ENCODE data around the gene ZNF687. TPM values are rescaled to one million over a fixed set of nuclear protein-coding genes. Genes with fewer than 3 reads are reported as not detected.

ZNF687 gene
- total RNA-seq, 2 donors from 2014 or later: 30.1 to 46.4 TPM

DNA sequence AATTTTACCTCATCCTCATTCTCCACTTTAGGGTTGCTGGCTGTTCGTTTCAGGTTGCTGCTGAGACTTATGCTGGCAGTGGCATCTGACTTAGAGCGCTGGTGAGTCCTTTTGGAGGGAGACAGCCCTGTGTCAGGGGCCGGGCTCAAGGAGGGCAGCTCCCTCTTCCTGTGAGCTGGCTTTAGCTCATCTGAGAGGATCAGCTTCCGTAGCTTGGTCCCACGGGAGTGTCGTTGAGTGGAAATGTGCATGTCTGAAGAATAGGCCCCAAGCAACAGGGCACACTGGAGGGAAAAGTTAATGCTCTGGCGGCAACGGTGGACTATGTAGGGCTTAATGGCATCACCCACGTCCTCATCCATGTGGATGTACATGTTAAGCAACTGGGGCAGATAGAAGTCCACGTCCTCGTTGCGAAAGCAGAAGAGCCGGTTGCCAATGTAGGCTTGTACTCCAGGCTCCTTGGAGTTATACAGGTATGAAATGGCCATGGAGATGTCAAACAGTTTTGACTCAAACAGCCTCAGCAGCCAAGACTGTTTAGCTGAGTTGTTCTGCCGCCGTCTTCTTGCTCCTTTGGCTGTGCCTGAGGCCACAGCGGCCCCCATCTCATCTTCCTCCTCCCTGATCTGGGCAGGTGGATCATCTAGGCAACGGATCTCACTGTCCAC lies 33.6 kb downstream of the ZNF687 start:
- no peak overlapping the region for H3K27ac ChIP-seq
- H3K4me1 ChIP-seq (replicated peaks): no peaks in the 10 kb centered on the region
- H3K36me3 ChIP-seq: no peaks in the 10 kb centered on the region

GRCh38 chr1:151318975-151319374 lies 36.9 kb downstream of the ZNF687 start:
- H3K27ac ChIP-seq: no peak overlapping the region

More for the DNA sequence above, 33.6 kb downstream of the ZNF687 start:
- WGBS: 90% methylated on average over 17 of the region's 17 CpGs
- H3K4me3 ChIP-seq: no peak overlapping the region
- no peaks in the 10 kb centered on the region for H3K9me3 ChIP-seq
- TF ChIP-seq POLR2AphosphoS5 (IDR thresholded peaks at IDR 0.05) (no peak), POLR2A (IDR thresholded peaks at IDR 0.05) (no peak)
- TF ChIP-seq, protein P1, sequence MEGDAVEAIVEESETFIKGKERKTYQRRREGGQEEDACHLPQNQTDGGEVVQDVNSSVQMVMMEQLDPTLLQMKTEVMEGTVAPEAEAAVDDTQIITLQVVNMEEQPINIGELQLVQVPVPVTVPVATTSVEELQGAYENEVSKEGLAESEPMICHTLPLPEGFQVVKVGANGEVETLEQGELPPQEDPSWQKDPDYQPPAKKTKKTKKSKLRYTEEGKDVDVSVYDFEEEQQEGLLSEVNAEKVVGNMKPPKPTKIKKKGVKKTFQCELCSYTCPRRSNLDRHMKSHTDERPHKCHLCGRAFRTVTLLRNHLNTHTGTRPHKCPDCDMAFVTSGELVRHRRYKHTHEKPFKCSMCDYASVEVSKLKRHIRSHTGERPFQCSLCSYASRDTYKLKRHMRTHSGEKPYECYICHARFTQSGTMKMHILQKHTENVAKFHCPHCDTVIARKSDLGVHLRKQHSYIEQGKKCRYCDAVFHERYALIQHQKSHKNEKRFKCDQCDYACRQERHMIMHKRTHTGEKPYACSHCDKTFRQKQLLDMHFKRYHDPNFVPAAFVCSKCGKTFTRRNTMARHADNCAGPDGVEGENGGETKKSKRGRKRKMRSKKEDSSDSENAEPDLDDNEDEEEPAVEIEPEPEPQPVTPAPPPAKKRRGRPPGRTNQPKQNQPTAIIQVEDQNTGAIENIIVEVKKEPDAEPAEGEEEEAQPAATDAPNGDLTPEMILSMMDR (IDR thresholded peaks at IDR 0.05): no peak
- no peak for DNase-seq (ENCODE audit: low spot score)
- H3K27me3 ChIP-seq (replicated peaks; ENCODE audit: insufficient read depth): no peaks in the 10 kb centered on the region
- intact Hi-C loops (cut with DNase I): no loop called here

GRCh38 chr1:151324390-151324930 lies 42.4 kb downstream of the ZNF687 start:
- Histone ChIP-seq H3K36me3 (no peaks in the 10 kb centered on the region), H3K9me3 (no peaks in the 10 kb centered on the region), H3K4me1 (replicated peaks) (peaks cover 9% of the 10 kb centered on the region), H3K4me3 (no peak overlapping the region), H3K27me3 (replicated peaks; ENCODE audit: insufficient read depth) (no peaks in the 10 kb centered on the region), H3K27ac (no peak overlapping the region)
- intact Hi-C loops (cut with DNase I): no loop called here
- 79% methylated on average over 4 of the region's 4 CpGs for WGBS
- TF ChIP-seq, protein P1 (IDR thresholded peaks at IDR 0.05): no peak
- TF ChIP-seq POLR2A (IDR thresholded peaks at IDR 0.05): no peak
- TF ChIP-seq POLR2AphosphoS5 (IDR thresholded peaks at IDR 0.05): no peak
- no peak for DNase-seq (ENCODE audit: low spot score)

More at GRCh38 chr1:151318975-151319374, 36.9 kb downstream of the ZNF687 start:
- Histone ChIP-seq H3K27me3 (replicated peaks; ENCODE audit: insufficient read depth) (no peaks in the 10 kb centered on the region), H3K9me3 (no peaks in the 10 kb centered on the region), H3K36me3 (no peaks in the 10 kb centered on the region), H3K4me1 (replicated peaks) (no peaks in the 10 kb centered on the region), H3K4me3 (no peak overlapping the region)
- WGBS: 70% methylated on average over 3 of the region's 3 CpGs
- DNase-seq (ENCODE audit: low spot score): no peak
- intact Hi-C loops (cut with DNase I): no loop called here
- TF ChIP-seq POLR2AphosphoS5 (IDR thresholded peaks at IDR 0.05): no peak
- TF ChIP-seq, protein P1 (IDR thresholded peaks at IDR 0.05): no peak
- no peak for TF ChIP-seq POLR2A (IDR thresholded peaks at IDR 0.05)

DNA sequence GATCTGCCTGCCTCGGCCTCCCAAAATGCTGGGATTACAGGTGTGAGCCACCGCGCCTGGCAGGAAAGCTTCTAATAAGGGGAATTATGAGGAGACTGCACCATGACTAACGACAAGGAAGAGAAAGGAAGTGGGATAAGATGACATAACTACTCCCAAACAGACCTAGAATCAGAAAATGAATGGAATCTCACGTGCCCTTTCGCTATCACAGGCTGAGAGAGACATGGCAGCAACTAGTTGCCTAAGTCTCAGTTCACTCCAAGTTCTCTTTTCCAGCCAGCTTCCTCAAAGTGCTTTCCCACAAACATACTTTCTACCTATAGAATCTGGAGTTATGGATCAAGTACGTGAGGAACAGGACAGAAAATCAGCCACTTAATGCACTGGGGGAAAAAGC lies 43.1 kb downstream of the ZNF687 start:
- Histone ChIP-seq H3K27ac (no peak overlapping the region), H3K36me3 (no peaks in the 10 kb centered on the region), H3K4me3 (no peak overlapping the region), H3K9me3 (no peaks in the 10 kb centered on the region), H3K4me1 (replicated peaks) (peaks cover 9% of the 10 kb centered on the region), H3K27me3 (replicated peaks; ENCODE audit: insufficient read depth) (no peaks in the 10 kb centered on the region)
- intact Hi-C loops (cut with DNase I): no loop called here
- TF ChIP-seq, protein P1 (IDR thresholded peaks at IDR 0.05): no peak
- TF ChIP-seq POLR2AphosphoS5 (IDR thresholded peaks at IDR 0.05) (no peak), POLR2A (IDR thresholded peaks at IDR 0.05) (no peak)
- no peak for DNase-seq (ENCODE audit: low spot score)
- 83% methylated on average over 7 of the region's 7 CpGs for WGBS

All from prostate gland (tissue), 2 donors.